ENCODE data around the gene CHD9NB.
"Not testable (repeated sequence)": the region's sequence is repeated elsewhere in the genome, so short reads cannot be mapped to it uniquely, and the experiment has no call there.

CHD9NB gene

GRCh38 chr16:53048139-53048915 lies 4.4 kb downstream of the CHD9NB start:
- H3K4me3 ChIP-seq (ENCODE audit: low read length), result no peak overlapping the region
- TF ChIP-seq CTCF (conservative IDR thresholded peaks at IDR 0.05; ENCODE audit: low read depth, low read length), result no peak
- DNase-seq (ENCODE audit: low read depth), result no peak

GRCh38 chr16:53047515-53047914 lies 5.2 kb downstream of the CHD9NB start:
- not testable (repeated sequence) for DNase-seq (ENCODE audit: low read depth); H3K4me3 ChIP-seq (ENCODE audit: low read length)

GRCh38 chr16:53045341-53046220 lies 7.1 kb downstream of the CHD9NB start:
- no peak overlapping the region for H3K4me3 ChIP-seq (ENCODE audit: low read length)
- TF ChIP-seq CTCF (conservative IDR thresholded peaks at IDR 0.05; ENCODE audit: low read depth, low read length), result no peak
- no peak for DNase-seq (ENCODE audit: low read depth)

GRCh38 chr16:53043986-53044601 lies 8.6 kb downstream of the CHD9NB start:
- no peak for TF ChIP-seq CTCF (conservative IDR thresholded peaks at IDR 0.05; ENCODE audit: low read depth, low read length)
- no peak overlapping the region for H3K4me3 ChIP-seq (ENCODE audit: low read length)
- DNase-seq (ENCODE audit: low read depth), result no peak

GRCh38 chr16:53043428-53043831 lies 9.3 kb downstream of the CHD9NB start:
- no peak overlapping the region for H3K4me3 ChIP-seq (ENCODE audit: low read length)
- no peak for DNase-seq (ENCODE audit: low read depth)
- TF ChIP-seq CTCF (conservative IDR thresholded peaks at IDR 0.05; ENCODE audit: low read depth, low read length), result no peak

GRCh38 chr16:53042235-53042701 lies 10.4 kb downstream of the CHD9NB start:
- no peak for DNase-seq (ENCODE audit: low read depth)
- H3K4me3 ChIP-seq (ENCODE audit: low read length), result no peak overlapping the region
- TF ChIP-seq CTCF (conservative IDR thresholded peaks at IDR 0.05; ENCODE audit: low read depth, low read length), result no peak

- no peak overlapping the region for H3K4me3 ChIP-seq (ENCODE audit: low read length)
- no peak for DNase-seq (ENCODE audit: low read depth)
Measured at GRCh38 chr16:53041320-53042051, 11.2 kb downstream of the CHD9NB start.

More at GRCh38 chr16:53041320-53042051, 11.2 kb downstream of the CHD9NB start:
- no peak for TF ChIP-seq CTCF (conservative IDR thresholded peaks at IDR 0.05; ENCODE audit: low read depth, low read length)
